ENCODE measurements around the gene ACCSL.

GRCh38 chr11:44058275-44058674, 10.5 kb downstream of the ACCSL start:
- no peak for TF ChIP-seq CTCF (IDR thresholded peaks at IDR 0.05)
- no peak for TF ChIP-seq EZH2 (IDR thresholded peaks at IDR 0.05; ENCODE audit: borderline replicate concordance, insufficient read depth, low read depth, low read length, poor library complexity, severe bottlenecking)

Measured in B cell (primary cell).